Activated CD4-positive, CD25-positive, alpha-beta regulatory T cell treated with anti-CD3 and anti-CD28 coated beads, Interleukin-2, amount 50 U/mL, for 16 hours (primary cell): ENCODE measurements around the gene TOM1L2.

Experiments used
- DNase-seq: peaks from one replicate; pipeline ENCODE4 v3.0.0-alpha.2; 2020; ENCODE audit warnings: low read depth, low spot score

The TOM1L2 gene

GRCh38 chr17:17849147-17849820, 122.9 kb downstream of the TOM1L2 start:
- peak; percentile 66 for DNase-seq

- no peak for DNase-seq
Measured at GRCh38 chr17:17848311-17849082, 123.7 kb downstream of the TOM1L2 start.

- DNase-seq = no peak
Measured at GRCh38 chr17:17847726-17848125, 124.5 kb downstream of the TOM1L2 start.

GRCh38 chr17:17847118-17847689, 125.0 kb downstream of the TOM1L2 start:
- no peak for DNase-seq

GRCh38 chr17:17846645-17847044, 125.6 kb downstream of the TOM1L2 start:
- no peak for DNase-seq

GRCh38 chr17:17846003-17846402, 126.2 kb downstream of the TOM1L2 start:
- DNase-seq = no peak

GRCh38 chr17:17845046-17845775, 127.0 kb downstream of the TOM1L2 start:
- DNase-seq = no peak

GRCh38 chr17:17844500-17844899, 127.7 kb downstream of the TOM1L2 start:
- no peak for DNase-seq

- DNase-seq = no peak
Measured at GRCh38 chr17:17844079-17844478, 128.1 kb downstream of the TOM1L2 start.

GRCh38 chr17:17843096-17843495, 129.1 kb downstream of the TOM1L2 start:
- no peak for DNase-seq

GRCh38 chr17:17842111-17842876, 129.9 kb downstream of the TOM1L2 start:
- no peak for DNase-seq

- no peak for DNase-seq
Measured at GRCh38 chr17:17841601-17842025, 130.6 kb downstream of the TOM1L2 start.

GRCh38 chr17:17840751-17841591, 131.2 kb downstream of the TOM1L2 start:
- no peak for DNase-seq

- DNase-seq = peak; percentile 58
Measured at GRCh38 chr17:17839791-17840707, 132.2 kb downstream of the TOM1L2 start.

- no peak for DNase-seq
Measured at GRCh38 chr17:17837966-17838962, 133.9 kb downstream of the TOM1L2 start.

GRCh38 chr17:17837380-17837821, 134.8 kb downstream of the TOM1L2 start:
- DNase-seq = no peak

- no peak for DNase-seq
Measured at GRCh38 chr17:17836818-17837379, 135.3 kb downstream of the TOM1L2 start, which contains the start of gene SREBF1. Gene SREBF1, minus strand, starts transcription at chr17:17836986. Its CDS starts 169 bp downstream, at chr17:17836817.
